Fibroblast of lung (primary cell): Measurements from ENCODE around the gene IP6K3. TPM values are rescaled to one million over a fixed set of nuclear protein-coding genes. Genes with fewer than 3 reads are reported as not detected.

Experiments used
- DNase-seq, 2 donors: peaks; one replicate each; pipeline versions ENCODE4 v3.0.0 to v3.0.0-alpha.2; 2010; ENCODE audit warnings: low read depth in 2 of 2
- H2AFZ ChIP-seq: 2 replicates; pipeline ENCODE4 v1.5.1; 2012; ENCODE audit warnings: low read length, control low read depth, inconsistent platforms
- H3K27ac ChIP-seq: 2 replicates; pipeline ENCODE4 v1.5.1; 2011; ENCODE audit warnings: low read length, control low read depth; ENCODE audit not compliant: insufficient read depth
- H3K27me3 ChIP-seq: 2 replicates; pipeline ENCODE4 v1.5.1; 2011; ENCODE audit warnings: mild to moderate bottlenecking, low read length; ENCODE audit not compliant: control insufficient read depth, insufficient read depth
- H3K36me3 ChIP-seq: 2 replicates; pipeline ENCODE4 v1.5.1; 2011; ENCODE audit warnings: low read length; ENCODE audit not compliant: control insufficient read depth, insufficient read depth
- H3K4me1 ChIP-seq: 2 replicates; pipeline ENCODE4 v1.5.1; 2011; ENCODE audit warnings: low read length; ENCODE audit not compliant: control insufficient read depth, insufficient read depth; ENCODE audit errors: extremely low read depth
- H3K4me2 ChIP-seq: 2 replicates; pipeline ENCODE4 v1.5.1; 2011; ENCODE audit warnings: low read length, control low read depth; ENCODE audit not compliant: insufficient read depth; ENCODE audit errors: extremely low read depth
- H3K4me3 ChIP-seq, 4 experiments: fragments of 200-600 bp in 1 of 4; sonication (generic) in 1 of 4; replicated peaks in 1 of 4; 2 replicates each; pipeline ENCODE4 v1.5.1; 2011 to 2016; ENCODE audit warnings: low read length in 4 of 4, low read depth in 3 of 4, mild to moderate bottlenecking in 3 of 4, control low read depth in 2 of 4, inconsistent platforms in 1 of 4, mixed read lengths in 1 of 4; ENCODE audit not compliant: insufficient read depth in 1 of 4; ENCODE audit errors: control extremely low read depth in 1 of 4
- H3K79me2 ChIP-seq: 2 replicates; pipeline ENCODE4 v1.5.1; 2012; ENCODE audit warnings: mild to moderate bottlenecking, low read length, inconsistent platforms; ENCODE audit not compliant: control insufficient read depth, insufficient read depth
- H3K9ac ChIP-seq: 2 replicates; pipeline ENCODE4 v1.5.1; 2011; ENCODE audit warnings: mild to moderate bottlenecking, low read length, control low read depth; ENCODE audit not compliant: insufficient read depth
- H3K9me3 ChIP-seq: 2 replicates; pipeline ENCODE4 v1.5.1; 2012; ENCODE audit warnings: low read depth, low read length; ENCODE audit not compliant: control insufficient read depth, insufficient read depth
- H4K20me1 ChIP-seq: 2 replicates; pipeline ENCODE4 v1.5.1; 2011; ENCODE audit warnings: low read length; ENCODE audit not compliant: control insufficient read depth, insufficient read depth; ENCODE audit errors: extremely low read depth
- EZH2 ChIP-seq: IDR thresholded peaks from 2 replicates; pipeline ENCODE4 v1.5.1; 2012; ENCODE audit warnings: low read length, control low read depth, mild to moderate bottlenecking; ENCODE audit errors: missing control alignments
- polyA plus RNA-seq, 2 donors: library from polyadenylated mRNA; depleted of rRNA in 1 of 2; stranded (reverse) in 1 of 2; unstranded in 1 of 2; fragments of >200 nt; gene quantifications; 2 replicates each; pipeline ENCODE4 v1.2.1, GENCODE V29; 2011 to 2012; ENCODE audit warnings: missing spikeins in 1 of 2
- total RNA-seq: library from RNA; depleted of rRNA; stranded (reverse); fragments of >200 nt; gene quantifications from 2 replicates; pipeline ENCODE4 v1.2.1, GENCODE V29; 2014
- TF ChIP-seq, protein P1 (sequence below), 2 donors: IDR thresholded peaks in 1 of 2; conservative IDR thresholded peaks in 1 of 2; 1 replicate in 1 of 2; 2 replicates in 1 of 2; pipeline ENCODE4 v1.5.1; 2011 to 2012; ENCODE audit warnings: low read length in 2 of 2, control low read depth in 1 of 2, inconsistent platforms in 1 of 2, low read depth in 1 of 2, mild to moderate bottlenecking in 1 of 2

Gene IP6K3
- total and polyA plus RNA-seq, 2 donors (not counting 1 experiment from before 2014, with no cell fraction given) = 0.84 to 5.4 TPM

- Histone ChIP-seq H3K79me2 (no peaks in the 10 kb centered on the region), H3K4me3 (no peak overlapping the region), H3K27ac (no peak overlapping the region), H3K4me2 (no peak overlapping the region), H3K9ac (no peak overlapping the region), H3K27me3 (peaks cover 16% of the 10 kb centered on the region), H3K4me1 (no peaks in the 10 kb centered on the region), H2AFZ (no peak overlapping the region), H3K36me3 (no peaks in the 10 kb centered on the region), H3K9me3 (no peaks in the 10 kb centered on the region), H4K20me1 (no peaks in the 10 kb centered on the region)
- DNase-seq = no peak
- no peak for TF ChIP-seq EZH2
- TF ChIP-seq, protein P1, sequence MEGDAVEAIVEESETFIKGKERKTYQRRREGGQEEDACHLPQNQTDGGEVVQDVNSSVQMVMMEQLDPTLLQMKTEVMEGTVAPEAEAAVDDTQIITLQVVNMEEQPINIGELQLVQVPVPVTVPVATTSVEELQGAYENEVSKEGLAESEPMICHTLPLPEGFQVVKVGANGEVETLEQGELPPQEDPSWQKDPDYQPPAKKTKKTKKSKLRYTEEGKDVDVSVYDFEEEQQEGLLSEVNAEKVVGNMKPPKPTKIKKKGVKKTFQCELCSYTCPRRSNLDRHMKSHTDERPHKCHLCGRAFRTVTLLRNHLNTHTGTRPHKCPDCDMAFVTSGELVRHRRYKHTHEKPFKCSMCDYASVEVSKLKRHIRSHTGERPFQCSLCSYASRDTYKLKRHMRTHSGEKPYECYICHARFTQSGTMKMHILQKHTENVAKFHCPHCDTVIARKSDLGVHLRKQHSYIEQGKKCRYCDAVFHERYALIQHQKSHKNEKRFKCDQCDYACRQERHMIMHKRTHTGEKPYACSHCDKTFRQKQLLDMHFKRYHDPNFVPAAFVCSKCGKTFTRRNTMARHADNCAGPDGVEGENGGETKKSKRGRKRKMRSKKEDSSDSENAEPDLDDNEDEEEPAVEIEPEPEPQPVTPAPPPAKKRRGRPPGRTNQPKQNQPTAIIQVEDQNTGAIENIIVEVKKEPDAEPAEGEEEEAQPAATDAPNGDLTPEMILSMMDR (conservative IDR thresholded peaks at IDR 0.05 in 1 of 2, IDR thresholded peaks at IDR 0.05 in 1 of 2; ENCODE audit: low read depth in 1 of 2, low read length in 2 of 2) = no peak
Observed at GRCh38 chr6:33738153-33738552, 8.6 kb downstream of the IP6K3 start.

DNA sequence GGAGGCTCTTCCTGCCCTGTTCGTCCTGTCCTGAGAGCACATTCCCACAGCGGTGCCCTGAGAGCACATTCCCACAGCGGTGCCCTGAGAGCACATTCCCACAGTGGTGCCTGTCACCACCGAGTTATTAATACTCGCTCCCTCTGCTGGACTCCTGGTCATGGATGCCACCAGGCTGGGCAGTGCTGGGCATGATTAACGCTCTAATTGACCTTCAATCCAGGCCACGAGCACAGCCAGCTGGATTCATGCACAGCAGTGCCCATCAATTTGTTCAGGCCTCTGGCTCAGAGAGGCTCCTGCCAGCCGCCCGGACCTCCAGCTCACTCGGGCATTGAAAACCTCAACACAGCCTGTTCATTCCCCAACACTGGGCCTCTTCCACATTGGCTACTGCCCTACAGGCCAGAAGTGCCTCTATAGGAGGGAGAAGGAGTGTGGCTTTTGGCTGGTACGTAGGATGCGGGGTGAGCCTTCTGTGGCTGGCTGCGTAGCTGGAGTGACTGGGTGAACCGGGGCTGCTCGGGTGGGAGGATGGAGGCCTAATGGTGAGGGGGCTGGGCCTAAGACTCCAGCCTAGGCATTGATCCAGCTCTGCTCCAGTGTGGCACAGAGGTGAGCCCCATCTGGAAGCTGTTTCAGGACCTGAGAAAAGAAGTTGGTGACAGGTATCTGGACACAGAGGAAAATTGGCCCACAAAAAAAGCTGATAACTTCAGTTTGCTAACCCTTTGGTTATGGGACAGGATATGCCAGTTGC is 9.3 kb downstream of the IP6K3 start:
- Histone ChIP-seq H3K27ac (no peak overlapping the region), H3K4me1 (peaks cover 3% of the 10 kb centered on the region), H3K27me3 (peaks cover 10% of the 10 kb centered on the region), H3K9me3 (no peaks in the 10 kb centered on the region), H2AFZ (no peak overlapping the region), H3K79me2 (no peaks in the 10 kb centered on the region), H3K9ac (no peak overlapping the region), H3K4me2 (no peak overlapping the region), H3K4me3 (no peak overlapping the region), H3K36me3 (no peaks in the 10 kb centered on the region), H4K20me1 (no peaks in the 10 kb centered on the region)
- TF ChIP-seq, protein P1 (conservative IDR thresholded peaks at IDR 0.05 in 1 of 2, IDR thresholded peaks at IDR 0.05 in 1 of 2; ENCODE audit: low read depth in 1 of 2, low read length in 2 of 2) = no peak
- no peak for TF ChIP-seq EZH2
- DNase-seq = no peak

GRCh38 chr6:33735216-33735615 is 11.5 kb downstream of the IP6K3 start:
- H3K9me3 ChIP-seq = no peaks in the 10 kb centered on the region
- H3K27ac ChIP-seq = no peak overlapping the region
- no peaks in the 10 kb centered on the region for H3K36me3 ChIP-seq
- H3K79me2 ChIP-seq = no peaks in the 10 kb centered on the region
- no peak overlapping the region for H3K9ac ChIP-seq
- no peaks in the 10 kb centered on the region for H4K20me1 ChIP-seq
- TF ChIP-seq, protein P1 (conservative IDR thresholded peaks at IDR 0.05 in 1 of 2, IDR thresholded peaks at IDR 0.05 in 1 of 2; ENCODE audit: low read depth in 1 of 2, low read length in 2 of 2) = no peak
- no peak for TF ChIP-seq EZH2
- H3K4me3 ChIP-seq = no peak overlapping the region
- H3K27me3 ChIP-seq = peaks cover under 1% of the 10 kb centered on the region
- H3K4me2 ChIP-seq = no peak overlapping the region
- H2AFZ ChIP-seq = no peak overlapping the region
- DNase-seq = no peak
- H3K4me1 ChIP-seq = peaks cover 3% of the 10 kb centered on the region
